ENCODE measurements around the gene NR2F1-AS1.

Gene NR2F1-AS1

GRCh38 chr5:93382188-93382825 lies 198.7 kb downstream of the NR2F1-AS1 start:
- Histone ChIP-seq H3K27me3 (ENCODE audit: control insufficient read depth, insufficient read depth, low read length) (no peaks in the 10 kb centered on the region), H3K36me3 (ENCODE audit: control insufficient read depth, insufficient read depth, low read length) (no peaks in the 10 kb centered on the region), H3K4me1 (ENCODE audit: control insufficient read depth, insufficient read depth, low read length) (peaks cover 1% of the 10 kb centered on the region; the same call in 1 of the 2 replicates), H3K27ac (ENCODE audit: low read length) (no peak overlapping the region), H3K9me3 (ENCODE audit: control insufficient read depth, insufficient read depth, low read length) (no peaks in the 10 kb centered on the region), H3K4me3 (ENCODE audit: low read length) (no peak overlapping the region)
- DNase-seq (ENCODE audit: low read depth, low spot score): no peak
- no CpG with 5 or more reads among the region's 3 CpGs for WGBS (ENCODE audit: insufficient coverage, insufficient read length)

- Histone ChIP-seq H3K9me3 (ENCODE audit: control insufficient read depth, insufficient read depth, low read length) (no peaks in the 10 kb centered on the region), H3K36me3 (ENCODE audit: control insufficient read depth, insufficient read depth, low read length) (no peaks in the 10 kb centered on the region), H3K27ac (ENCODE audit: low read length) (no peak overlapping the region), H3K27me3 (ENCODE audit: control insufficient read depth, insufficient read depth, low read length) (no peaks in the 10 kb centered on the region), H3K4me3 (ENCODE audit: low read length) (no peak overlapping the region), H3K4me1 (ENCODE audit: control insufficient read depth, insufficient read depth, low read length) (peaks cover 1% of the 10 kb centered on the region; the same call in 1 of the 2 replicates)
- no peak for DNase-seq (ENCODE audit: low read depth, low spot score)
- no CpG with 5 or more reads among the region's 4 CpGs for WGBS (ENCODE audit: insufficient coverage, insufficient read length)
These were observed 200.0 kb downstream of the NR2F1-AS1 start for GRCh38 chr5:93381057-93381456.

DNA sequence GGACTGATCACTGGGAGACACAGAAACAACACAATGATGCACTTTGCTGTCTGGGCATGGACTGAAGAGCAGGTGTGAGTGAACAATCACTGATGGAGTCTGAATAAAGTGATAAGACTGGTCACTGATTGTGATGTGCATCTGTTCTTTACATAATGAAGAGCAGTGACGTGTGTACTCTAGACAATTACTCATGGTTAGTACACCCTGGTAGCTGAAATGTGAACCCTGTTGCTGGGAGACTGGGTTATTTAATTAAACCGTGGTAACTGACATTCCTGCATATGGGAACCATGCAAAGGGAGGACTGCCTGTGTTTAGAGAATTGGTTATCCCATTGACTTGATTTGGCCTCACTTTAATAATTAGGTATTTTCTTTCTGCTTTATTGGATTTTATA lies 202.9 kb downstream of the NR2F1-AS1 start:
- no CpG with 5 or more reads among the region's 2 CpGs for WGBS (ENCODE audit: insufficient coverage, insufficient read length)
- Histone ChIP-seq H3K27me3 (ENCODE audit: control insufficient read depth, insufficient read depth, low read length) (no peaks in the 10 kb centered on the region), H3K4me1 (ENCODE audit: control insufficient read depth, insufficient read depth, low read length) (peaks cover 1% of the 10 kb centered on the region; the same call in 1 of the 2 replicates), H3K9me3 (ENCODE audit: control insufficient read depth, insufficient read depth, low read length) (no peaks in the 10 kb centered on the region), H3K36me3 (ENCODE audit: control insufficient read depth, insufficient read depth, low read length) (no peaks in the 10 kb centered on the region), H3K4me3 (ENCODE audit: low read length) (no peak overlapping the region), H3K27ac (ENCODE audit: low read length) (no peak overlapping the region)
- DNase-seq (ENCODE audit: low read depth, low spot score): no peak

GRCh38 chr5:93371893-93372292 lies 209.1 kb downstream of the NR2F1-AS1 start:
- H3K4me3 ChIP-seq (ENCODE audit: low read length): no peak overlapping the region
- no peaks in the 10 kb centered on the region for H3K36me3 ChIP-seq (ENCODE audit: control insufficient read depth, insufficient read depth, low read length)
- no peaks in the 10 kb centered on the region for H3K4me1 ChIP-seq (ENCODE audit: control insufficient read depth, insufficient read depth, low read length)
- H3K27me3 ChIP-seq (ENCODE audit: control insufficient read depth, insufficient read depth, low read length): no peaks in the 10 kb centered on the region
- no peaks in the 10 kb centered on the region for H3K9me3 ChIP-seq (ENCODE audit: control insufficient read depth, insufficient read depth, low read length)
- DNase-seq (ENCODE audit: low read depth, low spot score): no peak
- WGBS (ENCODE audit: insufficient coverage, insufficient read length): no CpG with 5 or more reads among the region's 2 CpGs
- H3K27ac ChIP-seq (ENCODE audit: low read length): no peak overlapping the region

DNA sequence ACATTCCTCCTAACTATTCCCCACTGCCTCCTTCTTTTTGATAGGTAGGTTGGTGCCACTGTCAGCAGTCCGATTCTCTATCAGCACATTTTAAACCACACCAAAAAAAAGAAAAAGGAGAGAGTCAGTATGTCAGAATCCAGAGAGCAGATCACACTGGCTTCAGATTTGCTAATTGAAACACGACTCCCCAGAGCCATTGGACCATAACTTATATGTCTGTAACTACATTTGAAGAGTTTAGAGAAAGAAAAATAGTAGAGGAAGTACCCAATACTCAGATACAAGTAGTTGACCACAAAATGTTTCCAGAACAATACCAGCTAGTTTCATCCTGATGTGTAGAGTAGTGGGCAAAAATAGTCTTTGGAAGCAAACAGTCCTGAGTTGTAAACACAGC lies 216.6 kb downstream of the NR2F1-AS1 start:
- Histone ChIP-seq H3K27me3 (ENCODE audit: control insufficient read depth, insufficient read depth, low read length) (no peaks in the 10 kb centered on the region), H3K27ac (ENCODE audit: low read length) (no peak overlapping the region), H3K36me3 (ENCODE audit: control insufficient read depth, insufficient read depth, low read length) (no peaks in the 10 kb centered on the region), H3K4me3 (ENCODE audit: low read length) (no peak overlapping the region), H3K4me1 (ENCODE audit: control insufficient read depth, insufficient read depth, low read length) (no peaks in the 10 kb centered on the region), H3K9me3 (ENCODE audit: control insufficient read depth, insufficient read depth, low read length) (no peaks in the 10 kb centered on the region)
- no peak for DNase-seq (ENCODE audit: low read depth, low spot score)
- no CpG with 5 or more reads among the region's 2 CpGs for WGBS (ENCODE audit: insufficient coverage, insufficient read length)

DNA sequence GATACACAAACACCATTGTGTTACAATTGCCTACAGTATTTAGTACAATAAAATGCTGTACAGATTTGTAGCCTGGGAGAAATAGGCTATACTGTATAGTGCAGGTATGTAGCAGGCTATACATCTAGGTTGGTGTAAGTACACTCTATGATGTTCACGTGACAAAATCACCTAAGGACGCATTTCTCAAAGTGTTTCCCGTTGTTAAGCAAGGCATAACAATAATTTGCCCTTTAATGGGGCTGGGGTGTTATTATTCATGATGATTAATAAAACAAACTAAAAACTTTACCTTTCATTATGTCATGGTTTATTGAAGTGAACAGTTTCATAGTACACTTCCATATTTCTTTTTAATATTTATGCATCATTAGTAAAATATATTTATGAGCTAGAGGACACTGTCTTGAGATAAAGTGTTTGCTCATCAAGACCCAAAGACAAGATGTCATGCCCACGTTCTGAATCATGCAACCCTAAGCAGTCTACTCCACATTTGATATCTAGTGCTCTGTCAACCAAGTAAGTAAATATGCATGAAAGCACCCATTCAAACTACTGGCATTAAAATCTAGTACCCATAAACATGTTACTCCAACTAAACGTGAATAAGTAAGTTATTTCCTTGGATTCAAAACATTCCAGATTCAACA lies 220.5 kb downstream of the NR2F1-AS1 start:
- DNase-seq (ENCODE audit: low read depth, low spot score): no peak
- Histone ChIP-seq H3K9me3 (ENCODE audit: control insufficient read depth, insufficient read depth, low read length) (no peaks in the 10 kb centered on the region), H3K4me1 (ENCODE audit: control insufficient read depth, insufficient read depth, low read length) (no peaks in the 10 kb centered on the region), H3K36me3 (ENCODE audit: control insufficient read depth, insufficient read depth, low read length) (no peaks in the 10 kb centered on the region), H3K27ac (ENCODE audit: low read length) (no peak overlapping the region), H3K4me3 (ENCODE audit: low read length) (no peak overlapping the region), H3K27me3 (ENCODE audit: control insufficient read depth, insufficient read depth, low read length) (no peaks in the 10 kb centered on the region)
- no CpG with 5 or more reads among the region's 5 CpGs for WGBS (ENCODE audit: insufficient coverage, insufficient read length)

GRCh38 chr5:93359960-93360305 lies 221.1 kb downstream of the NR2F1-AS1 start:
- no peaks in the 10 kb centered on the region for H3K9me3 ChIP-seq (ENCODE audit: control insufficient read depth, insufficient read depth, low read length)
- DNase-seq (ENCODE audit: low read depth, low spot score): no peak
- H3K4me1 ChIP-seq (ENCODE audit: control insufficient read depth, insufficient read depth, low read length): no peaks in the 10 kb centered on the region
- H3K27me3 ChIP-seq (ENCODE audit: control insufficient read depth, insufficient read depth, low read length): no peaks in the 10 kb centered on the region
- H3K27ac ChIP-seq (ENCODE audit: low read length): no peak overlapping the region
- no peaks in the 10 kb centered on the region for H3K36me3 ChIP-seq (ENCODE audit: control insufficient read depth, insufficient read depth, low read length)
- WGBS (ENCODE audit: insufficient coverage, insufficient read length): no CpG with 5 or more reads among the region's 5 CpGs
- no peak overlapping the region for H3K4me3 ChIP-seq (ENCODE audit: low read length)

All from iPS DF 6.9 (cell line).